ENCODE data around the gene SAMD14.

DNA sequence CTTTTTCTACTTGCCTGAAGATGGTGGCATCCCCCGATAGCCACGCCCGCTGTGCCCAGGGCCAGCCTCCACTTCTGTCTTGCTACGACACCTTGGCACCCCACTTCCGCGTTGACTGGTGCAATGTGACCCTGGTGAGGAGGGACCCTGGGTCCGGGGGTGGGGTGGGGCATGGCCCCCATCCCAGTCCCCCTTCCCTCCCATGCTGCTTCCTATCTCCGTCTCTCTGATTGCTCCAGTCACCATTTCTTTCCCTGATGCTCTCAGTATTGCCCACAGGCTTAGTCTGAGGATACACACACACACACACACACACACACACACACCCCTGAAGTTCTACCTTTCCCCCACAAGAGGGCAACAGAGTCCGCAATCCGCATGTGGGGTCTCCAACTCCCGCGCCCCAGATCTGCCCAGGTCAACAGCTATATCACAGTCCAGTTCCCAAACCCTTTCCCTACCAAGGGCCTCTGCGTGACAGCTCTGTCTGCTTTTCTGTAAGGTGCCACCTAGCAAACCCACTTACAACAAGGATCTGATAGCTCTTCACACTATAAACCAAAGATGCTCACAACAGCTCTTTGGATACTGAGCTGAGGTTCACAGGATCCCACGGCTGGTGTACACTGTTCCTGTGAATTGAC, 39.3 kb upstream of the SAMD14 start:
- peak; percentile 88 to 96 for TF ChIP-seq CTCF (conservative IDR thresholded peaks at IDR 0.05; ENCODE audit: low read depth in 2 of 2)
- TF ChIP-seq, protein P1, sequence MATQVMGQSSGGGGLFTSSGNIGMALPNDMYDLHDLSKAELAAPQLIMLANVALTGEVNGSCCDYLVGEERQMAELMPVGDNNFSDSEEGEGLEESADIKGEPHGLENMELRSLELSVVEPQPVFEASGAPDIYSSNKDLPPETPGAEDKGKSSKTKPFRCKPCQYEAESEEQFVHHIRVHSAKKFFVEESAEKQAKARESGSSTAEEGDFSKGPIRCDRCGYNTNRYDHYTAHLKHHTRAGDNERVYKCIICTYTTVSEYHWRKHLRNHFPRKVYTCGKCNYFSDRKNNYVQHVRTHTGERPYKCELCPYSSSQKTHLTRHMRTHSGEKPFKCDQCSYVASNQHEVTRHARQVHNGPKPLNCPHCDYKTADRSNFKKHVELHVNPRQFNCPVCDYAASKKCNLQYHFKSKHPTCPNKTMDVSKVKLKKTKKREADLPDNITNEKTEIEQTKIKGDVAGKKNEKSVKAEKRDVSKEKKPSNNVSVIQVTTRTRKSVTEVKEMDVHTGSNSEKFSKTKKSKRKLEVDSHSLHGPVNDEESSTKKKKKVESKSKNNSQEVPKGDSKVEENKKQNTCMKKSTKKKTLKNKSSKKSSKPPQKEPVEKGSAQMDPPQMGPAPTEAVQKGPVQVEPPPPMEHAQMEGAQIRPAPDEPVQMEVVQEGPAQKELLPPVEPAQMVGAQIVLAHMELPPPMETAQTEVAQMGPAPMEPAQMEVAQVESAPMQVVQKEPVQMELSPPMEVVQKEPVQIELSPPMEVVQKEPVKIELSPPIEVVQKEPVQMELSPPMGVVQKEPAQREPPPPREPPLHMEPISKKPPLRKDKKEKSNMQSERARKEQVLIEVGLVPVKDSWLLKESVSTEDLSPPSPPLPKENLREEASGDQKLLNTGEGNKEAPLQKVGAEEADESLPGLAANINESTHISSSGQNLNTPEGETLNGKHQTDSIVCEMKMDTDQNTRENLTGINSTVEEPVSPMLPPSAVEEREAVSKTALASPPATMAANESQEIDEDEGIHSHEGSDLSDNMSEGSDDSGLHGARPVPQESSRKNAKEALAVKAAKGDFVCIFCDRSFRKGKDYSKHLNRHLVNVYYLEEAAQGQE (IDR thresholded peaks at IDR 0.05; ENCODE audit: unreplicated experiment), result no peak
- TF ChIP-seq POLR2AphosphoS5 (IDR thresholded peaks at IDR 0.05; ENCODE audit: low read depth), result no peak
- TF ChIP-seq, protein P2, sequence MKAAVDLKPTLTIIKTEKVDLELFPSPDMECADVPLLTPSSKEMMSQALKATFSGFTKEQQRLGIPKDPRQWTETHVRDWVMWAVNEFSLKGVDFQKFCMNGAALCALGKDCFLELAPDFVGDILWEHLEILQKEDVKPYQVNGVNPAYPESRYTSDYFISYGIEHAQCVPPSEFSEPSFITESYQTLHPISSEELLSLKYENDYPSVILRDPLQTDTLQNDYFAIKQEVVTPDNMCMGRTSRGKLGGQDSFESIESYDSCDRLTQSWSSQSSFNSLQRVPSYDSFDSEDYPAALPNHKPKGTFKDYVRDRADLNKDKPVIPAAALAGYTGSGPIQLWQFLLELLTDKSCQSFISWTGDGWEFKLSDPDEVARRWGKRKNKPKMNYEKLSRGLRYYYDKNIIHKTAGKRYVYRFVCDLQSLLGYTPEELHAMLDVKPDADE (IDR thresholded peaks at IDR 0.05), result no peak
- no peak for TF ChIP-seq NANOG (IDR thresholded peaks at IDR 0.05; ENCODE audit: borderline replicate concordance)
- peak; percentile 61 for TF ChIP-seq CREB1 (CRISPR knock-in tag; IDR thresholded peaks at IDR 0.05; ENCODE audit: low read depth)
- no peak for TF ChIP-seq ZNF462 (CRISPR knock-in tag; IDR thresholded peaks at IDR 0.05)
- TF ChIP-seq EZH2 (IDR thresholded peaks at IDR 0.05; ENCODE audit: low read depth, unreplicated experiment), result no peak

Measured in GM23338 (cell line).